ENCODE results near the gene ZFP36L2.

Gene ZFP36L2

GRCh38 chr2:43274055-43274454 lies 47.6 kb upstream of the ZFP36L2 start:
- Histone ChIP-seq H3K4me3 (ENCODE audit: low read depth, low read length) (no peak overlapping the region), H3K36me3 (ENCODE audit: control insufficient read depth in 2 of 2, insufficient read depth in 1 of 2, low read length in 2 of 2) (no peaks in the 10 kb centered on the region; a peak in 1 of 3 replicates), H3K27ac (ENCODE audit: extremely low read depth, low read depth, low read length) (no peak overlapping the region), H3K4me1 (ENCODE audit: control insufficient read depth, insufficient read depth, low read length) (no peaks in the 10 kb centered on the region), H3K9me3 (ENCODE audit: control insufficient read depth, insufficient read depth, low read depth, low read length) (no peaks in the 10 kb centered on the region)
- ChIA-PET CTCF (interaction anchor here (0.6 kb wide), 1 partner anchor 472 kb away, joined by 3 read pairs; no protein-coding TSS in a partner anchor), POLR2A (no interaction called here)
- TF ChIP-seq HOXA7 (CRISPR knock-in tag; IDR thresholded peaks at IDR 0.05; ENCODE audit: borderline replicate concordance) (no peak), TRIM28 (IDR thresholded peaks at IDR 0.05; ENCODE audit: borderline replicate concordance, low read length) (no peak), HIC1 (tag by site-specific recombination; IDR thresholded peaks at IDR 0.05) (no peak), ZNF302 (tag by site-specific recombination; IDR thresholded peaks at IDR 0.05; ENCODE audit: low read depth) (no peak), GLI2 (tag by site-specific recombination; IDR thresholded peaks at IDR 0.05; ENCODE audit: borderline replicate concordance, low read depth) (no peak), PRDM10 (tag by site-specific recombination; IDR thresholded peaks at IDR 0.05) (no peak), ZNF138 (tag by site-specific recombination; IDR thresholded peaks at IDR 0.05; ENCODE audit: borderline replicate concordance) (no peak), ZNF544 (tag by site-specific recombination; IDR thresholded peaks at IDR 0.05) (no peak)
- TF ChIP-seq, protein P1, sequence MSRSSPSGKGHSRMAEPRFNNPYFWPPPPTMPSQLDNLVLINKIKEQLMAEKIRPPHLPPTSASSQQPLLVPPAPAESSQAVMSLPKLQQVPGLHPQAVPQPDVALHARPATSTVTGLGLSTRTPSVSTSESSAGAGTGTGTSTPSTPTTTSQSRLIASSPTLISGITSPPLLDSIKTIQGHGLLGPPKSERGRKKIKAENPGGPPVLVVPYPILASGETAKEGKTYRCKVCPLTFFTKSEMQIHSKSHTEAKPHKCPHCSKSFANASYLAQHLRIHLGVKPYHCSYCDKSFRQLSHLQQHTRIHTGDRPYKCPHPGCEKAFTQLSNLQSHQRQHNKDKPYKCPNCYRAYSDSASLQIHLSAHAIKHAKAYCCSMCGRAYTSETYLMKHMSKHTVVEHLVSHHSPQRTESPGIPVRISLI (tag by site-specific recombination; IDR thresholded peaks at IDR 0.05): no peak

- ChIA-PET POLR2A (no interaction called here), CTCF (interaction anchor here (0.6 kb wide), 1 partner anchor 472 kb away, joined by 3 read pairs; no protein-coding TSS in a partner anchor)
- Histone ChIP-seq H3K9me3 (ENCODE audit: control insufficient read depth, insufficient read depth, low read depth, low read length) (no peaks in the 10 kb centered on the region), H3K36me3 (ENCODE audit: control insufficient read depth in 2 of 2, insufficient read depth in 1 of 2, low read length in 2 of 2) (no peaks in the 10 kb centered on the region; a peak in 1 of 3 replicates), H3K4me3 (ENCODE audit: low read depth, low read length) (no peak overlapping the region), H3K4me1 (ENCODE audit: control insufficient read depth, insufficient read depth, low read length) (no peaks in the 10 kb centered on the region), H3K27ac (ENCODE audit: extremely low read depth, low read depth, low read length) (no peak overlapping the region)
- TF ChIP-seq ZNF837 (tag by site-specific recombination; IDR thresholded peaks at IDR 0.05): no peak
- TF ChIP-seq CTCF (tag by site-specific recombination; IDR thresholded peaks at IDR 0.05): no peak
- TF ChIP-seq EGR2 (tag by site-specific recombination; IDR thresholded peaks at IDR 0.05; ENCODE audit: low read depth): no peak
- TF ChIP-seq ZNF549 (tag by site-specific recombination; IDR thresholded peaks at IDR 0.05): no peak
- TF ChIP-seq ZNF585B (tag by site-specific recombination; IDR thresholded peaks at IDR 0.05): no peak
- TF ChIP-seq, protein P2, sequence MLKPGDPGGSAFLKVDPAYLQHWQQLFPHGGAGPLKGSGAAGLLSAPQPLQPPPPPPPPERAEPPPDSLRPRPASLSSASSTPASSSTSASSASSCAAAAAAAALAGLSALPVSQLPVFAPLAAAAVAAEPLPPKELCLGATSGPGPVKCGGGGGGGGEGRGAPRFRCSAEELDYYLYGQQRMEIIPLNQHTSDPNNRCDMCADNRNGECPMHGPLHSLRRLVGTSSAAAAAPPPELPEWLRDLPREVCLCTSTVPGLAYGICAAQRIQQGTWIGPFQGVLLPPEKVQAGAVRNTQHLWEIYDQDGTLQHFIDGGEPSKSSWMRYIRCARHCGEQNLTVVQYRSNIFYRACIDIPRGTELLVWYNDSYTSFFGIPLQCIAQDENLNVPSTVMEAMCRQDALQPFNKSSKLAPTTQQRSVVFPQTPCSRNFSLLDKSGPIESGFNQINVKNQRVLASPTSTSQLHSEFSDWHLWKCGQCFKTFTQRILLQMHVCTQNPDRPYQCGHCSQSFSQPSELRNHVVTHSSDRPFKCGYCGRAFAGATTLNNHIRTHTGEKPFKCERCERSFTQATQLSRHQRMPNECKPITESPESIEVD (tag by site-specific recombination; IDR thresholded peaks at IDR 0.05): no peak
- TF ChIP-seq, protein P3, sequence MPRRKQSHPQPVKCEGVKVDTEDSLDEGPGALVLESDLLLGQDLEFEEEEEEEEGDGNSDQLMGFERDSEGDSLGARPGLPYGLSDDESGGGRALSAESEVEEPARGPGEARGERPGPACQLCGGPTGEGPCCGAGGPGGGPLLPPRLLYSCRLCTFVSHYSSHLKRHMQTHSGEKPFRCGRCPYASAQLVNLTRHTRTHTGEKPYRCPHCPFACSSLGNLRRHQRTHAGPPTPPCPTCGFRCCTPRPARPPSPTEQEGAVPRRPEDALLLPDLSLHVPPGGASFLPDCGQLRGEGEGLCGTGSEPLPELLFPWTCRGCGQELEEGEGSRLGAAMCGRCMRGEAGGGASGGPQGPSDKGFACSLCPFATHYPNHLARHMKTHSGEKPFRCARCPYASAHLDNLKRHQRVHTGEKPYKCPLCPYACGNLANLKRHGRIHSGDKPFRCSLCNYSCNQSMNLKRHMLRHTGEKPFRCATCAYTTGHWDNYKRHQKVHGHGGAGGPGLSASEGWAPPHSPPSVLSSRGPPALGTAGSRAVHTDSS (tag by site-specific recombination; IDR thresholded peaks at IDR 0.05): no peak
- no peak for TF ChIP-seq ZNF629 (tag by site-specific recombination; IDR thresholded peaks at IDR 0.05)
- TF ChIP-seq, protein P4, sequence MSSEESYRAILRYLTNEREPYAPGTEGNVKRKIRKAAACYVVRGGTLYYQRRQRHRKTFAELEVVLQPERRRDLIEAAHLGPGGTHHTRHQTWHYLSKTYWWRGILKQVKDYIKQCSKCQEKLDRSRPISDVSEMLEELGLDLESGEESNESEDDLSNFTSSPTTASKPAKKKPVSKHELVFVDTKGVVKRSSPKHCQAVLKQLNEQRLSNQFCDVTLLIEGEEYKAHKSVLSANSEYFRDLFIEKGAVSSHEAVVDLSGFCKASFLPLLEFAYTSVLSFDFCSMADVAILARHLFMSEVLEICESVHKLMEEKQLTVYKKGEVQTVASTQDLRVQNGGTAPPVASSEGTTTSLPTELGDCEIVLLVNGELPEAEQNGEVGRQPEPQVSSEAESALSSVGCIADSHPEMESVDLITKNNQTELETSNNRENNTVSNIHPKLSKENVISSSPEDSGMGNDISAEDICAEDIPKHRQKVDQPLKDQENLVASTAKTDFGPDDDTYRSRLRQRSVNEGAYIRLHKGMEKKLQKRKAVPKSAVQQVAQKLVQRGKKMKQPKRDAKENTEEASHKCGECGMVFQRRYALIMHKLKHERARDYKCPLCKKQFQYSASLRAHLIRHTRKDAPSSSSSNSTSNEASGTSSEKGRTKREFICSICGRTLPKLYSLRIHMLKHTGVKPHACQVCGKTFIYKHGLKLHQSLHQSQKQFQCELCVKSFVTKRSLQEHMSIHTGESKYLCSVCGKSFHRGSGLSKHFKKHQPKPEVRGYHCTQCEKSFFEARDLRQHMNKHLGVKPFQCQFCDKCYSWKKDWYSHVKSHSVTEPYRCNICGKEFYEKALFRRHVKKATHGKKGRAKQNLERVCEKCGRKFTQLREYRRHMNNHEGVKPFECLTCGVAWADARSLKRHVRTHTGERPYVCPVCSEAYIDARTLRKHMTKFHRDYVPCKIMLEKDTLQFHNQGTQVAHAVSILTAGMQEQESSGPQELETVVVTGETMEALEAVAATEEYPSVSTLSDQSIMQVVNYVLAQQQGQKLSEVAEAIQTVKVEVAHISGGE (tag by site-specific recombination; conservative IDR thresholded peaks at IDR 0.05; ENCODE audit: low read depth): no peak
- no peak for TF ChIP-seq ZNF214 (tag by site-specific recombination; IDR thresholded peaks at IDR 0.05; ENCODE audit: borderline replicate concordance)
These were observed 47.1 kb upstream of the ZFP36L2 start for GRCh38 chr2:43273529-43273928.
